CD4-positive, alpha-beta T cell treated with Interleukin-21 for 1 hour (primary cell): ENCODE results near the gene TACR2.
A peak's percentile ranks its signal among the peaks of the same experiment; 100 is the strongest.

Source experiments
- DNase-seq: peaks from one replicate; pipeline ENCODE4 v3.0.0-alpha.2; 2020

Gene TACR2

GRCh38 chr10:69400936-69401335 is 15.8 kb downstream of the TACR2 start:
- no peak for DNase-seq

- no peak for DNase-seq
Observed at GRCh38 chr10:69398466-69398865, 18.3 kb downstream of the TACR2 start.

GRCh38 chr10:69397972-69398371 is 18.7 kb downstream of the TACR2 start:
- no peak for DNase-seq

DNA sequence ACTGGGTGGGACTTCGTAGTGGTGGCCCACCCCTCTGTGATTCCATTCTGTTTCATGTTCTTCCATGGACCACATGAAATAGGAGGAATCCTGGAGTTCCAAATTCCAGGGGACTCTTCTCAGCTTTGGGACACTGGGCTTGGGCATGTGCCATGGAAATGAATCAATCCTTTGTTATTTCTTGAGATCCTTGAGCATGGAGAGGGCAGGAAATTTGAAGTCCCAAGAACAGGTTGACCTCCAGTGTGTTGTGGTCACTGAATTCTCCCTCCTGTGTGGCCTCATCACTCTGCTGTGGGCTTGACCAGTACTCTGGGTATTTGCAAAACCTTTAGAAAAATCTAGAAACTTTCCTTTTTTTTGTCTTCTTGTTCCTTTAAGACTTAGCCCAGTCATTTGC is 22.7 kb downstream of the TACR2 start:
- DNase-seq = no peak

GRCh38 chr10:69392481-69393000 is 24.2 kb downstream of the TACR2 start:
- DNase-seq = peak; percentile 87

DNA sequence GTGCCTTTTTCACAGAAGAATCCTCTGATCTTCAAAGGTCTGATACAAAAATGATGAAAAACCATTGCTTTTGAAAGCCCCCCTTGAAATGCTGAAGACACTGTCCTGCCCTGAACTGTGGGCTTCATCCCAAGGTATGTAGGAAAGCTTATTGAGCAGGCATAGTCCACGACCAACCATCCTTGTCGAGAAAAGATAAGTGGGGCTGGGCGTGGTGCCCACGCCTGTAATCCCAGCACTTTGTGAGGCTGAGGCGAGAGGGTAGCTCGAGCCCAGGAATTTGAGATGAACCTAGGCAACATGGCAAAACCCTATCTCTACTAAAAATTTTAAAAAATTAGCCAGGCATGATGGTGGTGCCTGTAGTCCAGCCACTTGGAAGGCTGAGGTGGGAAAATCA is 25.6 kb downstream of the TACR2 start:
- DNase-seq = no peak

- no peak for DNase-seq
Observed at GRCh38 chr10:69389827-69390490, 26.8 kb downstream of the TACR2 start.

GRCh38 chr10:69388488-69388887 is 28.2 kb downstream of the TACR2 start:
- DNase-seq = no peak

GRCh38 chr10:69387500-69387899 is 29.2 kb downstream of the TACR2 start:
- DNase-seq = no peak

- DNase-seq = no peak
Observed at GRCh38 chr10:69385454-69386350, 31.0 kb downstream of the TACR2 start.

- DNase-seq = no peak
Observed at GRCh38 chr10:69384320-69384719, 32.4 kb downstream of the TACR2 start.

- no peak for DNase-seq
Observed at GRCh38 chr10:69383558-69383957, 33.2 kb downstream of the TACR2 start.

GRCh38 chr10:69382382-69383117 is 34.2 kb downstream of the TACR2 start:
- no peak for DNase-seq

GRCh38 chr10:69379800-69380199 is 36.9 kb downstream of the TACR2 start:
- DNase-seq = no peak

DNA sequence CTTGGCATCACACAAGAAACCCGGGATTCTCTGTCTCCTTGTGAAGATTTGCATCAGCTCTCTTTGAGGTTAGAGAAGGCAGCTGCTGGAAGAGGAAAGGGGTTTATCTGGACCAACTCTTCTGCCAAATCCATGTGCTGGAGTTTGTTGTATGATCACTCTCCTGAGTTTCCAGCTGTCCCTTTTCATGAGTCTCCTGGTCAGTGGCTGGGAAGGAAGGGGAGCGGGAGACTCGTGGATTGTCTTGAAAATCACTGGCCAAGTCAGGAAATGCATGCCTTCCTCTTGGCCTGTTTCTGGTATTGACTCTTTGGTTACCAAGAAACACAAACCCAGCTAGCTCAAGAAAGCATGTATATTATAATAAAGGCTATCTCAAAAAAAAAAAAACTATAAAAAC is 38.8 kb downstream of the TACR2 start:
- DNase-seq = no peak

DNA sequence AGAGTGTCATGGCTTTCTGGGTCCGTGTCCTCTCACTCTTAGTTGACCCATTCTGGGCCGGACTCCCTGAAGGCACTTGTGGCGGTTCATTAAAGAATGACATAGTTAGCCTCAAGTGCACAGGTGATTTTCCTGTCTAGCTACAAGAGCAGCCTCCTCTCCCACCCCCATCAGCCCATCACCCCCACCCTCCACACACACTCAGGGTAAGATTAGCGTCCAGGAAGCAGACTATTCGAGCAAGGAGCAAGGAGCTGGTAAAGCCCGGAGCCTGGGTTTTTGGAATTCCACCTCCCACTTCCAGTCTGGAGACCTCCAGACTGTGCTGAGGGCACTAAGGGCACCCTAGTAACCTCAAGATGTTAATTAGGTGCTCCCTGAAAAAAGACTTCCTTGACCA is 39.5 kb downstream of the TACR2 start:
- DNase-seq = no peak

DNA sequence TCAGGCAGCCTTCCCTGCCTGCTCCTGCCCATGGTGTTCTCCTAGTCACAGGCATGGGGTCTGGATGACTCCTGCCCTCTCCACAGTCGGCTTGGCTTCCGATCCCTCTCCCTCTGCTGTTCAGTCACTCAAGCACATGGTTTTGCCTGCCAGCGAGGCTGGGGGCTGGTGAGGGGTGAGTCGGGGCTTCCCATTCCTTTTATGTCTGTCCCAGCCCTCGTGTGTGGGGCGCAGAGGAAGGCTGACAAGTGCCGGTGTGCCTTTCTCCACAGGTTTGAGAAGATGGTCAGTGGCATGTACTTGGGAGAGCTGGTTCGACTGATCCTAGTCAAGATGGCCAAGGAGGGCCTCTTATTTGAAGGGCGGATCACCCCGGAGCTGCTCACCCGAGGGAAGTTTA is 40.1 kb downstream of the TACR2 start:
- DNase-seq = no peak

DNA sequence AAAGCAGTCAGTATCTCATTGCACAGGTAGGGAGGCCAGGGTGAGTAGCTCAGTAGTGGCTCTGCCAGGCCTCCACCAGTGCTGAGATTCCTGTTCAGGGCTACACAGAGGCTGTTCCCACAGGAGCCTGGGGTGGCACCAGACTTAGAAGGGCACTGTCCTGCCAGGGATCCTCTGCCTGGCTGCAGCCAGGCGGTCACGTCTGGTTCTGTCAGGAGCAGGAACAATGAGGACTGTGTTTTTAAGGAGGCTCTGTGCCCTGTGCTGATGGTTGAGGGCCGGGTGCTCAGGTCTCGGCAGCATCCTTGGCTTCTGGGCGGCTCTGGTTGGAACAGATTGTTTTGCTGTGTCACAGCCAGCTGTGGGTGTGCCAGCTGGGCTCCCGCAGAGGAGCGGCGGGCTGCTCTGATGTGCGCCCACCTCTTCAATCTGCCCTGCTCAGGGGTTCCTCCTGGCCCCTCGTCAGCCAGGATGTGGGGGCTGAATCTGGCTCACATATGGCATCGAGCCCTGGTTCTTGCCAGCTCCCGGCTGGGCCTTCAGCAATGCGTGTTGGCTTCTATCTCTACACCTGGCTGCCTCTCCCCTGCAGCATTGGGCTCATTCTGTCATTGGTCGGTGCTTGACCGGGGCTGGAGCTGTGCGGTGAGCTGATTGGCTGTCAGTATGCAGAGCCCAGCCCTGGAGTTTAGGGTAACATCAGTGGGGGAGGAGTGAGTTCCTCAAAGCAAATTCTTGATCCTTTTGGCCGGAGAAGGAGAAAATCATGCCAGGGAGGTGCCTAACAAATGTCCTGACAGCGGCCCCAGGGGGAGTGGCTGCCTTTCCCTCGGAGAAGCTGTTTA is 41.2 kb downstream of the TACR2 start:
- no peak for DNase-seq

GRCh38 chr10:69374931-69375306 is 41.8 kb downstream of the TACR2 start:
- no peak for DNase-seq

GRCh38 chr10:69374242-69374641 is 42.5 kb downstream of the TACR2 start:
- no peak for DNase-seq

- no peak for DNase-seq
Observed at GRCh38 chr10:69372126-69372980, 44.4 kb downstream of the TACR2 start.

- DNase-seq = no peak
Observed at GRCh38 chr10:69367469-69367868, 49.2 kb downstream of the TACR2 start.
